GM12878 (cell line): ENCODE measurements around the gene RAD51B.

Experiments used
- CREB1 ChIP-seq: IDR thresholded peaks from 2 replicates; pipeline ENCODE4 v1.6.1; 2012; ENCODE audit warnings: low read depth, mild to moderate bottlenecking, inconsistent platforms
- EP300 ChIP-seq, 2 experiments: fragments of 150-350 bp in 1 of 2; IDR thresholded peaks; 2 replicates each; pipeline ENCODE4 v1.6.1; 2011 to 2012; ENCODE audit warnings: low read depth in 2 of 2, low read length in 2 of 2, borderline replicate concordance in 1 of 2, improper control_type of control experiment in 1 of 2, inconsistent platforms in 1 of 2; ENCODE audit not compliant: control insufficient read depth in 1 of 2
- ESRRA ChIP-seq: IDR thresholded peaks from 2 replicates; pipeline ENCODE4 v1.6.1; 2012; ENCODE audit warnings: mild to moderate bottlenecking, low read length, improper control_type of control experiment
- EZH2 ChIP-seq: IDR thresholded peaks from 2 replicates; pipeline ENCODE4 v1.6.1; 2012; ENCODE audit warnings: low read depth, mild to moderate bottlenecking, control low read depth, inconsistent platforms, low read length, borderline replicate concordance; ENCODE audit not compliant: control insufficient read depth
- HCFC1 ChIP-seq: fragments of 150-350 bp; IDR thresholded peaks from 2 replicates; pipeline ENCODE4 v1.6.1; 2014; ENCODE audit warnings: low read length
- POLR2AphosphoS5 ChIP-seq: IDR thresholded peaks from 2 replicates; pipeline ENCODE4 v1.6.1; 2011; ENCODE audit warnings: mild to moderate bottlenecking, low read length, inconsistent platforms
- TAF1 ChIP-seq: IDR thresholded peaks from 2 replicates; pipeline ENCODE4 v1.6.1; 2011; ENCODE audit warnings: mild to moderate bottlenecking, low read depth, low read length, borderline replicate concordance
- YY1 ChIP-seq: IDR thresholded peaks from 2 replicates; pipeline ENCODE4 v1.6.1; 2011; ENCODE audit warnings: low read depth, mild to moderate bottlenecking, low read length
- TF ChIP-seq, protein P1 (sequence below), 3 experiments: IDR thresholded peaks in 2 of 3; conservative IDR thresholded peaks in 1 of 3; 2 replicates each; pipeline ENCODE4 v1.5.1; 2011; ENCODE audit warnings: low read depth in 3 of 3, low read length in 3 of 3, mild to moderate bottlenecking in 3 of 3, control low read depth in 2 of 3, moderate library complexity in 2 of 3, inconsistent platforms in 1 of 3, mixed read lengths in 1 of 3; ENCODE audit not compliant: control insufficient read depth in 2 of 3, insufficient read depth in 1 of 3; ENCODE audit errors: extremely low read depth in 1 of 3
- TF ChIP-seq, protein P2 (sequence below): IDR thresholded peaks from 2 replicates; pipeline ENCODE4 v1.6.1; 2012; ENCODE audit warnings: low read depth, low read length, improper control_type of control experiment
- TF ChIP-seq, protein P3 (sequence below): fragments of 450-650 bp; IDR thresholded peaks from 2 replicates; pipeline ENCODE4 v1.6.1; 2017; ENCODE audit warnings: mild to moderate bottlenecking, moderate library complexity
- TF ChIP-seq, protein P4 (sequence below): IDR thresholded peaks from 2 replicates; pipeline ENCODE4 v1.6.1; 2011; ENCODE audit warnings: borderline replicate concordance, low read depth, mild to moderate bottlenecking, moderate library complexity, mixed read lengths, low read length; ENCODE audit not compliant: insufficient read depth; ENCODE audit errors: extremely low read length

DNA sequence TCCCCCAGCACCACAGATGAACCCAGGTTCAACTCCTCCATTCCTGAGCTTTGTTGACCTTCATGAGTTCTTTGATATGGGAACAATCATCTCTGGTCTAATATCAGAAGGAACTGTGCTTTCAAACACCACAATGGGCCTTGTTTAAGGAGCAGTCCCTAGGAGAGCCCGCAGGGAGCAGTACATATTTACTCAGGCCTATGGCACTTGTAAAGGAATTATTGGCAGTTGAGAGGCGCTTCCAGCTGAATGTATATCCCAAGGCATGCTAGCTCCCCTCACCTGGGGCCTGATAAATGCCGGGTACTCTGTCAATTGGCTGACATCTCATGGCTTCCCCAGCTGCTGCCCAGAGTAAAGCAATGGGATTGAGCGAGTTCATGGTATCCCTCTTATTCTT is 897.1 kb downstream of the RAD51B start:
- no peak for TF ChIP-seq EP300 (IDR thresholded peaks at IDR 0.05; ENCODE audit: borderline replicate concordance in 1 of 2, control insufficient read depth in 1 of 2, low read depth in 2 of 2, low read length in 2 of 2)
- TF ChIP-seq, protein P1, sequence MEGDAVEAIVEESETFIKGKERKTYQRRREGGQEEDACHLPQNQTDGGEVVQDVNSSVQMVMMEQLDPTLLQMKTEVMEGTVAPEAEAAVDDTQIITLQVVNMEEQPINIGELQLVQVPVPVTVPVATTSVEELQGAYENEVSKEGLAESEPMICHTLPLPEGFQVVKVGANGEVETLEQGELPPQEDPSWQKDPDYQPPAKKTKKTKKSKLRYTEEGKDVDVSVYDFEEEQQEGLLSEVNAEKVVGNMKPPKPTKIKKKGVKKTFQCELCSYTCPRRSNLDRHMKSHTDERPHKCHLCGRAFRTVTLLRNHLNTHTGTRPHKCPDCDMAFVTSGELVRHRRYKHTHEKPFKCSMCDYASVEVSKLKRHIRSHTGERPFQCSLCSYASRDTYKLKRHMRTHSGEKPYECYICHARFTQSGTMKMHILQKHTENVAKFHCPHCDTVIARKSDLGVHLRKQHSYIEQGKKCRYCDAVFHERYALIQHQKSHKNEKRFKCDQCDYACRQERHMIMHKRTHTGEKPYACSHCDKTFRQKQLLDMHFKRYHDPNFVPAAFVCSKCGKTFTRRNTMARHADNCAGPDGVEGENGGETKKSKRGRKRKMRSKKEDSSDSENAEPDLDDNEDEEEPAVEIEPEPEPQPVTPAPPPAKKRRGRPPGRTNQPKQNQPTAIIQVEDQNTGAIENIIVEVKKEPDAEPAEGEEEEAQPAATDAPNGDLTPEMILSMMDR (IDR thresholded peaks at IDR 0.05 in 2 of 3, conservative IDR thresholded peaks at IDR 0.05 in 1 of 3; ENCODE audit: control insufficient read depth in 2 of 3, extremely low read depth in 1 of 3, insufficient read depth in 1 of 3, low read depth in 3 of 3, low read length in 3 of 3) = no peak
- TF ChIP-seq ESRRA = no peak
- TF ChIP-seq YY1 = no peak
- TF ChIP-seq TAF1 = no peak
- TF ChIP-seq POLR2AphosphoS5 = no peak
- TF ChIP-seq, protein P2, sequence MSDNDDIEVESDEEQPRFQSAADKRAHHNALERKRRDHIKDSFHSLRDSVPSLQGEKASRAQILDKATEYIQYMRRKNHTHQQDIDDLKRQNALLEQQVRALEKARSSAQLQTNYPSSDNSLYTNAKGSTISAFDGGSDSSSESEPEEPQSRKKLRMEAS = no peak
- TF ChIP-seq EZH2 = no peak
- TF ChIP-seq, protein P3, sequence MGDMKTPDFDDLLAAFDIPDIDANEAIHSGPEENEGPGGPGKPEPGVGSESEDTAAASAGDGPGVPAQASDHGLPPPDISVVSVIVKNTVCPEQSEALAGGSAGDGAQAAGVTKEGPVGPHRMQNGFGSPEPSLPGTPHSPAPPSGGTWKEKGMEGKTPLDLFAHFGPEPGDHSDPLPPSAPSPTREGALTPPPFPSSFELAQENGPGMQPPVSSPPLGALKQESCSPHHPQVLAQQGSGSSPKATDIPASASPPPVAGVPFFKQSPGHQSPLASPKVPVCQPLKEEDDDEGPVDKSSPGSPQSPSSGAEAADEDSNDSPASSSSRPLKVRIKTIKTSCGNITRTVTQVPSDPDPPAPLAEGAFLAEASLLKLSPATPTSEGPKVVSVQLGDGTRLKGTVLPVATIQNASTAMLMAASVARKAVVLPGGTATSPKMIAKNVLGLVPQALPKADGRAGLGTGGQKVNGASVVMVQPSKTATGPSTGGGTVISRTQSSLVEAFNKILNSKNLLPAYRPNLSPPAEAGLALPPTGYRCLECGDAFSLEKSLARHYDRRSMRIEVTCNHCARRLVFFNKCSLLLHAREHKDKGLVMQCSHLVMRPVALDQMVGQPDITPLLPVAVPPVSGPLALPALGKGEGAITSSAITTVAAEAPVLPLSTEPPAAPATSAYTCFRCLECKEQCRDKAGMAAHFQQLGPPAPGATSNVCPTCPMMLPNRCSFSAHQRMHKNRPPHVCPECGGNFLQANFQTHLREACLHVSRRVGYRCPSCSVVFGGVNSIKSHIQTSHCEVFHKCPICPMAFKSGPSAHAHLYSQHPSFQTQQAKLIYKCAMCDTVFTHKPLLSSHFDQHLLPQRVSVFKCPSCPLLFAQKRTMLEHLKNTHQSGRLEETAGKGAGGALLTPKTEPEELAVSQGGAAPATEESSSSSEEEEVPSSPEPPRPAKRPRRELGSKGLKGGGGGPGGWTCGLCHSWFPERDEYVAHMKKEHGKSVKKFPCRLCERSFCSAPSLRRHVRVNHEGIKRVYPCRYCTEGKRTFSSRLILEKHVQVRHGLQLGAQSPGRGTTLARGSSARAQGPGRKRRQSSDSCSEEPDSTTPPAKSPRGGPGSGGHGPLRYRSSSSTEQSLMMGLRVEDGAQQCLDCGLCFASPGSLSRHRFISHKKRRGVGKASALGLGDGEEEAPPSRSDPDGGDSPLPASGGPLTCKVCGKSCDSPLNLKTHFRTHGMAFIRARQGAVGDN = no peak
- TF ChIP-seq HCFC1 = no peak
- TF ChIP-seq, protein P4, sequence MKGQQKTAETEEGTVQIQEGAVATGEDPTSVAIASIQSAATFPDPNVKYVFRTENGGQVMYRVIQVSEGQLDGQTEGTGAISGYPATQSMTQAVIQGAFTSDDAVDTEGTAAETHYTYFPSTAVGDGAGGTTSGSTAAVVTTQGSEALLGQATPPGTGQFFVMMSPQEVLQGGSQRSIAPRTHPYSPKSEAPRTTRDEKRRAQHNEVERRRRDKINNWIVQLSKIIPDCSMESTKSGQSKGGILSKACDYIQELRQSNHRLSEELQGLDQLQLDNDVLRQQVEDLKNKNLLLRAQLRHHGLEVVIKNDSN = no peak
- no peak for TF ChIP-seq CREB1
